Heart right ventricle (tissue), 16 donors: ENCODE measurements around the gene DLX5. TPM values are rescaled to one million over a fixed set of nuclear protein-coding genes. Genes with fewer than 3 reads are reported as not detected.

Source experiments
- ATAC-seq, 8 donors: fragments of 200-7000 bp; cut with Tn5 transposase; one replicate each; pipeline ENCODE4 v1.9.1; 2020; ENCODE audit warnings: mild to moderate bottlenecking in 8 of 8, moderate library complexity in 8 of 8, moderate number of reproducible peaks in 1 of 8
- DNase-seq, 2 donors: peaks; one replicate each; pipeline ENCODE4 v3.0.0-alpha.2; 2020
- H3K27ac ChIP-seq, 10 donors: fragments of 200-600 bp; sonication (generic) in 2 of 10; one replicate each; pipeline versions ENCODE4 v1.5.0 to v1.8.0; 2020 to 2022; ENCODE audit warnings: mild to moderate bottlenecking in 3 of 10
- H3K27me3 ChIP-seq, 7 donors: fragments of 200-600 bp; one replicate each; pipeline ENCODE4 v1.8.0; 2021 to 2022; ENCODE audit warnings: mild to moderate bottlenecking in 2 of 7
- H3K36me3 ChIP-seq, 9 donors: fragments of 200-600 bp; sonication (generic) in 1 of 9; one replicate each; pipeline versions ENCODE4 v1.5.0 to v1.8.0; 2020 to 2022; ENCODE audit warnings: mild to moderate bottlenecking in 2 of 9
- H3K4me1 ChIP-seq, 9 donors: fragments of 200-600 bp; sonication (generic) in 1 of 9; one replicate each; pipeline versions ENCODE4 v1.5.0 to v1.8.0; 2020 to 2022; ENCODE audit warnings: mild to moderate bottlenecking in 4 of 9
- H3K4me3 ChIP-seq, 10 donors: fragments of 200-600 bp; sonication (generic) in 2 of 10; one replicate each; pipeline versions ENCODE4 v1.5.0 to v1.8.0; 2020 to 2022; ENCODE audit warnings: mild to moderate bottlenecking in 7 of 10, moderate library complexity in 2 of 10
- H3K9me3 ChIP-seq, 11 donors: fragments of 200-600 bp in 10 of 11; sonication (generic) in 2 of 11; one replicate each; pipeline versions ENCODE4 v1.5.0 to v1.8.0; 2013 to 2022; ENCODE audit warnings: mild to moderate bottlenecking in 2 of 11, control low read depth in 1 of 11, moderate library complexity in 1 of 11
- WGBS, 2 donors: extraction: QIAGEN DNeasy Blood & Tissue Kit; methylation state at CpG; one replicate each; pipeline ENCODE4 v1.1.7; 2013; ENCODE audit warnings: inconsistent platforms in 1 of 2; 5-methylcytosine and 5-hydroxymethylcytosine counted together
- intact Hi-C, 10 donors: fragments of 100-400 bp; cut with DNase I; formaldehyde crosslinking; loops; one replicate each; pipeline versions ENCODE4 v1.11.1 to v1.14.2; 2022
- polyA plus RNA-seq, 2 donors: library from polyadenylated mRNA; stranded (reverse); fragments of 200-250 nt; gene quantifications; one replicate each; pipeline ENCODE4 v1.2.3, GENCODE V29; 2013
- total RNA-seq, 10 donors: library from RNA; stranded (reverse); fragmentation: NEBNext Ultra II Directional in 3 of 10; extraction: Animal tissue kit (Norgen Biotek cat#: 25700) in 3 of 10; gene quantifications; one replicate each; pipeline versions ENCODE4 v1.2.1 to v1.2.4, GENCODE V29; 2021 to 2023
- TF ChIP-seq, protein P1 (sequence below), 9 donors: fragments of 200-600 bp; sonication (generic) in 2 of 9; IDR thresholded peaks; one replicate each; pipeline versions ENCODE4 v1.5.0 to v1.8.0; 2021 to 2022; ENCODE audit warnings: antibody characterized with exemption in 9 of 9, mild to moderate bottlenecking in 5 of 9, moderate library complexity in 1 of 9
- donor health status: Arrhythmogenic right ventricular cardiomyopathy.
- donor health status: ischemic (EF 13 %, LVEDD 7.1; RV severe dilation, severe dysfunction).
- donor health status: healthy with polysubstance abuse.
- donor health status: DM: no; HTN: yes; CAD: no.
- donor health status: DM: no; HTN: no; CAD: no.
- donor health status: ischemic (EF 25% LVEDD 6.9; RV normal size, moderate dysfunction).
- donor health status: ischemic (EF 25% LVEDD 5.7; RV mildly dilated, moderate dysfunction).
- donor health status: healthy.
- donor health status: DM: yes; HTN: yes; CAD: no.
- donor health status: Ischemic cardiomyopathy.
- donor health status: ischemic (EF 35%, LVEDD 5.7; RV mildly dilated, moderate dysfunction).
- donor health status: nonischemic (EF 11% LVEDD 7.7; RV severe dilation, severe dysfunction).
- donor health status: DM: yes; HTN: yes; CAD: no.
- donor health status: PGD.
- donor health status: ischemic (EF 29% LVEDD 5.4; RV normal size, mild dysfunction).
- donor health status: nonischemic (EF 23%, LVEDD 6.1; RV moderate dilation, normal function).

Gene DLX5
- total and polyA plus RNA-seq, 12 donors: 0.09 TPM; not detected in 11

DNA sequence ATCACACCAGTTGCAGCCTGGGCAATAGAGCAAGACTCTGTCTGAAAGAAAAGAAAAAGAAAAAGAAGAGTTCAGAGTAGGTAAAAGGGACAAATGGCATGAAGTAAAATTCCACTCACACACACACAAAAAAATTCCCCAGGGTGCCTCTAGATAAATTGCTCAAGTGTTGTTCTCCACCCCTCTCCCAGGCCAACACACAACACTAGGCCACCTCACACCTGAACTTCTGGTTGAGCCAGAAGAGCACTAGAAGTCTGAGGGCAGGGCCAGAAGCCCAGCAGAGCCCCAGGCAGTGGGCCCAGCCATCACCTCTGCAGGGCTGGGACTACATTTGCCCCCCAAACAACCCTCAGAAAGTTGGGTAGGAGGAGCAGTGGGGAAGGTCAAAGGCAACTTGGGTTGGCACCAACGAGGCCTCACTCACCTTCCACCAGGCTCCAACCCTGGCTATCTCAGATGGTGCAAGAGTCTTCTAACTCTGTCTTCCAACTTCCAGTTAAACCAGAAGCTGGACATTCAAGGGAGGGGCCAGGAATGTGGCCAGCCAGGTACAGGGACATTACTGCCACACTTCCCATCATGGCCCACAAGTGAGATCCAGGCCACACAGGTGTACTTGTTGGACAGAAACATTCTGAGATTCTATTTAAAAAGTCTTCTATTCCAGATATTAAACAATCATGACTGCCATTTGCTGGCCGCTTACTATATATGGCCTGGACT, 44.9 kb downstream of the DLX5 start:
- no peak for ATAC-seq
- no peak overlapping the region for H3K27ac ChIP-seq
- no peak overlapping the region for H3K4me3 ChIP-seq
- peaks cover 0 to 54% (median 18%) of the 10 kb centered on the region in 7 donors for H3K27me3 ChIP-seq
- no peaks in the 10 kb centered on the region for H3K9me3 ChIP-seq
- WGBS, 2 donors: 87 to 88% methylated on average over 2 of the region's 2 CpGs
- H3K36me3 ChIP-seq: no peaks in the 10 kb centered on the region
- no peak for DNase-seq
- no peaks in the 10 kb centered on the region for H3K4me1 ChIP-seq
- intact Hi-C loops: no loop called here
- TF ChIP-seq, protein P1, sequence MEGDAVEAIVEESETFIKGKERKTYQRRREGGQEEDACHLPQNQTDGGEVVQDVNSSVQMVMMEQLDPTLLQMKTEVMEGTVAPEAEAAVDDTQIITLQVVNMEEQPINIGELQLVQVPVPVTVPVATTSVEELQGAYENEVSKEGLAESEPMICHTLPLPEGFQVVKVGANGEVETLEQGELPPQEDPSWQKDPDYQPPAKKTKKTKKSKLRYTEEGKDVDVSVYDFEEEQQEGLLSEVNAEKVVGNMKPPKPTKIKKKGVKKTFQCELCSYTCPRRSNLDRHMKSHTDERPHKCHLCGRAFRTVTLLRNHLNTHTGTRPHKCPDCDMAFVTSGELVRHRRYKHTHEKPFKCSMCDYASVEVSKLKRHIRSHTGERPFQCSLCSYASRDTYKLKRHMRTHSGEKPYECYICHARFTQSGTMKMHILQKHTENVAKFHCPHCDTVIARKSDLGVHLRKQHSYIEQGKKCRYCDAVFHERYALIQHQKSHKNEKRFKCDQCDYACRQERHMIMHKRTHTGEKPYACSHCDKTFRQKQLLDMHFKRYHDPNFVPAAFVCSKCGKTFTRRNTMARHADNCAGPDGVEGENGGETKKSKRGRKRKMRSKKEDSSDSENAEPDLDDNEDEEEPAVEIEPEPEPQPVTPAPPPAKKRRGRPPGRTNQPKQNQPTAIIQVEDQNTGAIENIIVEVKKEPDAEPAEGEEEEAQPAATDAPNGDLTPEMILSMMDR (IDR thresholded peaks at IDR 0.05): no peak

DNA sequence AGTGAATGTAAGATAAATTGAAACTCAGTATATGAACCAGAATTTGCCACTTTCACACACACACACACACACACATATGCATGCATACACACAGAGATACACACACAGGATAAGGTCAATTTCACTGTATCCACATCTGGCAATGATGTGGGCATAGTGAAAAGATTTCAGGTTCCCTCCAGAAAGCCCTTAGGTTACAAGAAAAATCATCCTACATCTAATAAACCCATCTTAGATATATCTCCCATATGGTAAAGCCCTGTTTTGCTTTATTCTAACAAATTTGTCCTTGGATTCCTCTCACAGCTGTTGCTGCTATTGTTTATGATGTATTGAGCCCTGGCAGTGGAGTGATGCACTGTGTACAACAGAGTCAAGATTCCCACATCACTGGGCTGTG, 47.2 kb downstream of the DLX5 start:
- peaks cover 0 to 44% (median 14%) of the 10 kb centered on the region in 7 donors for H3K27me3 ChIP-seq
- intact Hi-C loops: no loop called here
- ATAC-seq: no peak
- DNase-seq: no peak
- no peaks in the 10 kb centered on the region for H3K9me3 ChIP-seq
- TF ChIP-seq, protein P1 (IDR thresholded peaks at IDR 0.05): no peak
- H3K27ac ChIP-seq: no peak overlapping the region
- H3K4me3 ChIP-seq: no peak overlapping the region
- no peaks in the 10 kb centered on the region for H3K36me3 ChIP-seq
- H3K4me1 ChIP-seq: no peaks in the 10 kb centered on the region

DNA sequence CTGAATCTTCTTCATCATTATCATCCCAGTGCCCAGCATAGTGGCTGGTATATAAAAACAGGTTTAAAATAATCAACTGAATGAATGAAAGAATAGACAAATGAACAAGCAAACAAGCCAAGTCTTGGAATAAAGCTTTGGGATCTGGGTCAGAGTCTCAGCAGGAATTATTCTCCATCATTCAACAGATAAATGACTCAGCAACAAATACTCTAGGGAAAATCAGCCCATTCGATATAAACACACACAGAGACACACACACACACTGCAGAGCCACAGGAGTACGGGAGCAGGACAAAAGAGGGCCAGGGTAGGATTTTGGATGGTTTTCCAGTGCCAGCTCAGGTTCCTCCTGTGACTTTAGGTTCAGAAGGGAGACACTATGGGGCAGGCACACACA, 48.5 kb downstream of the DLX5 start:
- intact Hi-C loops: no loop called here
- no peaks in the 10 kb centered on the region for H3K36me3 ChIP-seq
- no peak for DNase-seq
- H3K9me3 ChIP-seq: no peaks in the 10 kb centered on the region
- ATAC-seq: no peak
- no peak overlapping the region for H3K27ac ChIP-seq
- no peak overlapping the region for H3K4me3 ChIP-seq
- WGBS, 2 donors: 42 to 56% methylated on average over 2 of the region's 2 CpGs
- TF ChIP-seq, protein P1 (IDR thresholded peaks at IDR 0.05): no peak
- peaks cover 0 to 36% (median 11%) of the 10 kb centered on the region in 7 donors for H3K27me3 ChIP-seq
- no peaks in the 10 kb centered on the region for H3K4me1 ChIP-seq

DNA sequence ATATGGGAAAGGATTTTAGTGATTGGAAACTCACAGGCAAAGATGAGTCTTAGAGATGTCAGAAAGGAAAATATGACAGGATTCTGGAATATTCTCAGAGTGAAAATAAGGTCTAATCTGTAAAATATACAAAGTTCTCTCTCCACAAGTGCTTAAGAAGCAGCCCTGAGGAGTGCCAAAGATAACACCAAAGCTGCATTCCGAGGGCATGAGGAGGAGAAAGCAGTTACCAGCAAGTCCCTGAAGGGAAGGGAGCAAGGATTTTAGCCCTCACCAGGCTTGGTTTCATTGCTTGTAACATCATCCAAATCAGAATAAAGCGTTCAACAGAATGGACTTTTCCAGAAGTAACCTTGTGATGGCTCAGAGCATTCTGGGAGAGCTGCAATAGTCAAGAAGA, 50.6 kb downstream of the DLX5 start:
- no peaks in the 10 kb centered on the region for H3K9me3 ChIP-seq
- H3K27me3 ChIP-seq: peaks cover 0 to 53% (median 15%) of the 10 kb centered on the region in 7 donors
- WGBS, 2 donors: 39 to 46% methylated on average over 2 of the region's 2 CpGs
- TF ChIP-seq, protein P1 (IDR thresholded peaks at IDR 0.05): no peak
- ATAC-seq (no peak), DNase-seq (no peak)
- no peaks in the 10 kb centered on the region for H3K36me3 ChIP-seq
- no peak overlapping the region for H3K4me3 ChIP-seq
- H3K4me1 ChIP-seq: no peaks in the 10 kb centered on the region
- intact Hi-C loops: no loop called here
- H3K27ac ChIP-seq: no peak overlapping the region
